PC-9 (cell line): Measurements from ENCODE around the gene PITX1. TPM values are rescaled to one million over a fixed set of nuclear protein-coding genes. Genes with fewer than 3 reads are reported as not detected.
A peak's percentile ranks its signal among the peaks of the same experiment; 100 is the strongest.

Experiments used
- BruUV-seq: library from RNA; stranded (reverse); fragments of 400-500 nt; replicated peaks from 2 replicates; lab custom pipeline; 2021; lab: Mats Ljungman, UMichigan
- CTCF ChIA-PET: fragments of 300-600 bp; sonication (Branson Sonifier 250); formaldehyde crosslinking; loops from one replicate; lab custom pipeline; 2022; ENCODE audit warnings: antibody characterized with exemption; lab: Charles Lee
- POLR2A ChIA-PET: fragments of 300-600 bp; sonication (Branson Sonifier 250); formaldehyde crosslinking; loops from one replicate; lab custom pipeline; 2022; ENCODE audit warnings: antibody characterized with exemption; ENCODE audit not compliant: unreplicated experiment; lab: Charles Lee
- DNase-seq, 2 experiments: peaks; one replicate each; pipeline versions ENCODE4 v3.0.0 to v3.0.0-alpha.2; 2015 to 2022; ENCODE audit warnings: mixed read lengths in 1 of 2
- H2AFZ ChIP-seq: fragments of 200-600 bp; sonication (generic); 2 replicates; pipeline ENCODE4 v1.8.1; 2017; ENCODE audit warnings: antibody characterized with exemption
- H3F3A ChIP-seq: fragments of 200-600 bp; sonication (generic); 2 replicates; pipeline ENCODE4 v1.8.1; 2017; ENCODE audit warnings: antibody characterized with exemption, mild to moderate bottlenecking, low read depth; ENCODE audit not compliant: insufficient read depth
- H3K27ac ChIP-seq: fragments of 200-600 bp; sonication (generic); 2 replicates; pipeline ENCODE4 v1.6.1; 2016; ENCODE audit warnings: mixed run types
- H3K27me3 ChIP-seq: fragments of 200-600 bp; sonication (generic); 2 replicates; pipeline ENCODE4 v1.6.1; 2016; ENCODE audit warnings: low read depth, mixed run types; ENCODE audit not compliant: insufficient read depth
- H3K36me3 ChIP-seq: fragments of 200-600 bp; sonication (generic); 2 replicates; pipeline ENCODE4 v1.6.1; 2016; ENCODE audit warnings: low read depth, mixed run types
- H3K4me1 ChIP-seq: fragments of 200-600 bp; sonication (generic); replicated peaks from 2 replicates; pipeline ENCODE4 v1.6.1; 2016; ENCODE audit warnings: mixed run types; ENCODE audit not compliant: insufficient read depth
- H3K4me2 ChIP-seq: fragments of 200-600 bp; sonication (generic); 2 replicates; pipeline ENCODE4 v1.6.1; 2017; ENCODE audit warnings: mixed run types
- H3K4me3 ChIP-seq: fragments of 200-600 bp; sonication (generic); 2 replicates; pipeline ENCODE4 v1.6.1; 2016; ENCODE audit warnings: mixed run types
- H3K79me2 ChIP-seq: fragments of 200-600 bp; sonication (generic); 2 replicates; pipeline ENCODE4 v1.6.1; 2017; ENCODE audit warnings: low read depth, mixed run types
- H3K9me2 ChIP-seq: fragments of 200-600 bp; sonication (generic); 2 replicates; pipeline ENCODE4 v1.8.1; 2017; ENCODE audit warnings: mild to moderate bottlenecking; ENCODE audit not compliant: insufficient read depth
- H3K9me3 ChIP-seq: fragments of 200-600 bp; sonication (generic); 2 replicates; pipeline ENCODE4 v1.8.1; 2016; ENCODE audit warnings: low read depth; ENCODE audit not compliant: insufficient read depth
- H4K20me1 ChIP-seq: fragments of 200-600 bp; sonication (generic); 2 replicates; pipeline ENCODE4 v1.8.1; 2017; ENCODE audit not compliant: insufficient read depth
- EZH2 ChIP-seq: fragments of 200-600 bp; sonication (generic); IDR thresholded peaks from 2 replicates; pipeline ENCODE4 v1.8.0; 2017; ENCODE audit warnings: antibody characterized with exemption, low read depth
- intact Hi-C: fragments of 100-400 bp; cut with micrococcal nuclease; formaldehyde crosslinking; loops from one replicate; pipeline ENCODE4 v1.10.0; 2022; ENCODE audit not compliant: unreplicated experiment
- total RNA-seq: library from RNA; stranded (reverse); gene quantifications from 2 replicates; pipeline ENCODE4 v1.2.3, GENCODE V29; 2021
- TF ChIP-seq, protein P1 (sequence below): fragments of 200-600 bp; sonication (generic); conservative IDR thresholded peaks from 2 replicates; pipeline ENCODE4 v1.6.1; 2017; ENCODE audit warnings: mixed run types, antibody characterized with exemption, mild to moderate bottlenecking, moderate library complexity

The PITX1 gene
- total RNA-seq, 1 experiment from 2014 or later = 27.8 TPM

DNA sequence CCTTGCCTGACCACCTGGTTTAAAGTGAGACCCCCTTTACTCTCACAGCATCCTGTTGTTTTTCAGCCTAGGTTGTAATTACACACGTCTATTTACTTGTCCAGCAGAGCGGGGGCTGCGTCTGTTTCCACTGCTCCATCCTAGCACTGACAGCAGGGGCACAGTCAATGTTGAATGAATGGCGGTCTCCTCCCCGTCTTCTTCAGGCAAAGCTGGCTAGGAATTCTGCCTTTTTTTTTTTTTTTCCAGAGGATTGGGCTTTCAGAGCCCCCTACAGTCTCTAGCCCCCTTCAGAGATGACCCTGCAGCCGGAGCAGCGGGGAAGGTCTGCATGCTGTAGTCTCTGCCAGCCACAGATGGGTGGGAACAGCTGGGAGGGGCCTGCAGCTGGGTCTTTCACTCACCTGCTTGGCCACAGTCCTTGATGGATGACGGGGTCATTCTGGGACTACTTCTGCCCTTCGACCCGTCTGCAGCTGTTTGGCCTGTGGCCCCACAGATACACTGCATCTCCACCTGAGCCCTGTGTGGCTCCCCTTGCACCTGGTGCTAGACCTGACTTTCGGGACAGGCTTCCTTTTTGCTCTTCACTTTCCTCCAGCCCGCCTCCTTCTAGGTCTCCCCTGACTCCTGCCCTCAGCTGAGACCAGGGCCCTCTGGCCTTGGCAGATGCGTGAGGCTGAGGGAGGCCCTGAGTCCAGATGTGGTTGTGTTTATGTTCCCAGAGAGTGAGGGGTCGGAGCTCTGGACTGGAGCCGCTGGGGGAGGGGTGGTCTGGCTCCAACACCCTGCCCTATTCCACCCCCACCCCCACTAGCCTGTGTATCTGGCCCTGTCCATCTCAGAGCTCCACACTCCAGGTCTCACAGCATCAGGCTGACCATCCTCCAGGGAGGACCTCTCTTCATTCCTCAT lies 8.0 kb downstream of the PITX1 start:
- peaks cover 22% of the 10 kb centered on the region for H3K79me2 ChIP-seq
- no peaks in the 10 kb centered on the region for H3K9me2 ChIP-seq
- H2AFZ ChIP-seq = no peak overlapping the region
- 0 out of 2 replicates have a peak overlapping the region, but pooled peaks have one; percentile 21 for H3K4me2 ChIP-seq
- no peak for DNase-seq
- H3K36me3 ChIP-seq = no peaks in the 10 kb centered on the region
- peaks cover 3% of the 10 kb centered on the region; the same call in 1 of the 2 replicates for H3F3A ChIP-seq
- H3K4me1 ChIP-seq = peaks cover 11% of the 10 kb centered on the region
- TF ChIP-seq EZH2 = no peak
- TF ChIP-seq, protein P1, sequence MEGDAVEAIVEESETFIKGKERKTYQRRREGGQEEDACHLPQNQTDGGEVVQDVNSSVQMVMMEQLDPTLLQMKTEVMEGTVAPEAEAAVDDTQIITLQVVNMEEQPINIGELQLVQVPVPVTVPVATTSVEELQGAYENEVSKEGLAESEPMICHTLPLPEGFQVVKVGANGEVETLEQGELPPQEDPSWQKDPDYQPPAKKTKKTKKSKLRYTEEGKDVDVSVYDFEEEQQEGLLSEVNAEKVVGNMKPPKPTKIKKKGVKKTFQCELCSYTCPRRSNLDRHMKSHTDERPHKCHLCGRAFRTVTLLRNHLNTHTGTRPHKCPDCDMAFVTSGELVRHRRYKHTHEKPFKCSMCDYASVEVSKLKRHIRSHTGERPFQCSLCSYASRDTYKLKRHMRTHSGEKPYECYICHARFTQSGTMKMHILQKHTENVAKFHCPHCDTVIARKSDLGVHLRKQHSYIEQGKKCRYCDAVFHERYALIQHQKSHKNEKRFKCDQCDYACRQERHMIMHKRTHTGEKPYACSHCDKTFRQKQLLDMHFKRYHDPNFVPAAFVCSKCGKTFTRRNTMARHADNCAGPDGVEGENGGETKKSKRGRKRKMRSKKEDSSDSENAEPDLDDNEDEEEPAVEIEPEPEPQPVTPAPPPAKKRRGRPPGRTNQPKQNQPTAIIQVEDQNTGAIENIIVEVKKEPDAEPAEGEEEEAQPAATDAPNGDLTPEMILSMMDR = 0 out of 2 replicates have a peak, but pooled peaks have one; percentile 20
- ChIA-PET POLR2A (no interaction called here), CTCF (interaction anchor here (0.5 to 0.6 kb wide), 2 partner anchors 153 to 157 kb away, joined by 8 to 15 read pairs; no protein-coding TSS in a partner anchor)
- H3K9me3 ChIP-seq = no peaks in the 10 kb centered on the region
- no TSS peak for BruUV-seq
- H3K27ac ChIP-seq = no peak overlapping the region
- intact Hi-C loops = no loop called here
- no peaks in the 10 kb centered on the region for H3K27me3 ChIP-seq
- no peaks in the 10 kb centered on the region for H4K20me1 ChIP-seq
- H3K4me3 ChIP-seq = no peak overlapping the region

GRCh38 chr5:135024956-135025729 lies 8.9 kb downstream of the PITX1 start:
- CTCF ChIA-PET = no interaction called here
- H3K9me2 ChIP-seq = no peaks in the 10 kb centered on the region

More at GRCh38 chr5:135024956-135025729, 8.9 kb downstream of the PITX1 start:
- H3K27me3 ChIP-seq = no peaks in the 10 kb centered on the region
- peaks cover 13% of the 10 kb centered on the region for H3K79me2 ChIP-seq
- no peak overlapping the region for H3K4me3 ChIP-seq
- H3K27ac ChIP-seq = no peak overlapping the region; the same call in 1 of the 2 replicates
- no peaks in the 10 kb centered on the region for H3K36me3 ChIP-seq
- POLR2A ChIA-PET = interaction anchor here (0.7 kb wide), 1 partner anchor 86 kb away, joined by 3 read pairs; no protein-coding TSS in a partner anchor
- peaks cover 3% of the 10 kb centered on the region; the same call in 1 of the 2 replicates for H3F3A ChIP-seq
- H3K4me1 ChIP-seq = peaks cover 11% of the 10 kb centered on the region
- no TSS peak for BruUV-seq
- no peaks in the 10 kb centered on the region for H4K20me1 ChIP-seq
- intact Hi-C loops = no loop called here
- no peak overlapping the region for H2AFZ ChIP-seq
- TF ChIP-seq, protein P1 = peak; percentile 48; the same call in 1 of the 2 replicates
- no peak for TF ChIP-seq EZH2
- H3K9me3 ChIP-seq = no peaks in the 10 kb centered on the region
- peak; percentile 62 to 92 for DNase-seq
- H3K4me2 ChIP-seq = 0 out of 2 replicates have a peak overlapping the region, but pooled peaks have one; percentile 21
